Breast epithelium (tissue), 3 donors: Measurements from ENCODE around the gene GRB14.

Source experiments
- CTCF ChIP-seq, 3 donors: fragments of 450-650 bp; IDR thresholded peaks; one replicate each; pipeline ENCODE4 v1.5.1; 2016 to 2017; ENCODE audit warnings: antibody characterized with exemption in 3 of 3, mild to moderate bottlenecking in 3 of 3, moderate library complexity in 3 of 3
- POLR2A ChIP-seq: fragments of 450-650 bp; IDR thresholded peaks from one replicate; pipeline ENCODE4 v1.6.1; 2016; ENCODE audit warnings: antibody characterized with exemption, mild to moderate bottlenecking, moderate library complexity

DNA sequence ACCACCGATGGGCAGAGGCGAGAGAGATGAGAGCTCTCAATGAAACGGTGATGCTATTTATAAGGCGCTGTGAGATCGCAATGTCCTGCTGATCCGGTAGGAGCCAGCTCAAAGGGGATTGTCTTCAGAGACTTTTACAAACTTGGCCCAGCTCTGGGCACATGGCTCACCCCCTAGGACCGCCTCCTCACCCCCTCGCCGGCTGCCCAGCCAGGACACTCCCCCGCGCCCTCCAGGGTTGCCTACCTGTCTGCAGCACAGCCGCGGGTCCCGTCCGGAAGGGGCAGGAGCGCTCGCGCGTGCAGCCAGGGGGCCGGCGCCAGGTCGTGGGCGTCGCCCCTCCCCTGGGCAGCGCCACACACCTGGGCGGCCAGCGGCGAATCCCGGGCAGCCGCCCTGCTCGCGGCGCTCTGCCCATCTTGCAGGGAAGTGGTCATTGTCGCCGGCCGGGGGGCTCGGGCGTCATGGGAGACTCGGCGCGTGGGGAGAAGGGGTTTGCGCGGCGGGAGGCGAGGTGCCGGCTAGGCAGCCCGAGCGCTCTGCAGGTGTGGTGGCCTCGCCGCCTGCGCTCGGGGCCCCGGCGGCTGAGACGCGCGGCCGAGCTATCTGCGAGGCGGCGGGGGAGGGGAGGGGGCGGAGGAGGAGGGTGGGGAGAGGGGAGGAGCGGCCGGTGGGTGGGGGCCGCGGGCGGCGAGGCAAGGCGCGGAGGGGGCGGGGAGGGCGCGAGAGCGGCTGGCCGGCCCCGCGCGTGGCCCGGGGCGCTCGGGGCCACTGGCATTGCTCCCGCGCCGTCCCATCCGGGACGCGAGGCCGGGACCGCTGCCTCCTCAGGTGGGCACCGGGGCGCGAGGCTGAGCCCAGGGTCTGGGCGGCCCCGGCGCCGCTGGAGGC, at the start of gene GRB14:
- TF ChIP-seq POLR2A (no peak), CTCF (IDR thresholded peaks at IDR 0.05) (no peak)
